K562 (cell line): Measurements from ENCODE around the gene PPIC.

Source experiments
- ATF3 ChIP-seq, 2 experiments: fragments of 450-650 bp in 1 of 2; sonication (generic) in 1 of 2; formaldehyde crosslinking in 1 of 2; IDR thresholded peaks in 1 of 2; conservative IDR thresholded peaks in 1 of 2; 2 replicates each; pipeline versions ENCODE4 v1.6.1 to v1.8.1; 2016 to 2023; ENCODE audit warnings: mild to moderate bottlenecking in 2 of 2, moderate library complexity in 2 of 2, inconsistent platforms in 1 of 2, missing genetic modification reagents in 1 of 2
- CBX5 ChIP-seq: IDR thresholded peaks from 2 replicates; pipeline ENCODE4 v1.6.1; 2014; ENCODE audit warnings: low read depth, borderline replicate concordance
- CTCF ChIP-seq, 3 experiments: IDR thresholded peaks in 2 of 3; conservative IDR thresholded peaks in 1 of 3; 2 replicates each; pipeline ENCODE4 v1.5.1; 2011 to 2012; ENCODE audit warnings: low read length in 3 of 3, mild to moderate bottlenecking in 3 of 3, control low read depth in 2 of 3, improper control_type of control experiment in 1 of 3, inconsistent platforms in 1 of 3, low read depth in 1 of 3, mixed read lengths in 1 of 3, moderate library complexity in 1 of 3; ENCODE audit not compliant: insufficient read depth in 2 of 3
- EP300 ChIP-seq: IDR thresholded peaks from 2 replicates; pipeline ENCODE4 v1.6.1; 2012; ENCODE audit warnings: low read length, improper control_type of control experiment
- ESRRA ChIP-seq: fragments of 450-650 bp; IDR thresholded peaks from 2 replicates; pipeline ENCODE4 v1.6.1; 2014; ENCODE audit warnings: low read depth, mild to moderate bottlenecking, moderate library complexity, borderline replicate concordance
- ESRRB ChIP-seq: fragments of 250-450 bp; sonication (Bioruptor Pico); IDR thresholded peaks from 2 replicates; pipeline ENCODE4 v1.5.0; 2020; ENCODE audit warnings: mild to moderate bottlenecking, moderate library complexity, borderline replicate concordance
- HMGN3 ChIP-seq: IDR thresholded peaks from 2 replicates; pipeline ENCODE4 v1.6.1; 2011; ENCODE audit warnings: borderline replicate concordance, low read depth, mild to moderate bottlenecking, mixed read lengths, low read length; ENCODE audit not compliant: insufficient read length; ENCODE audit errors: extremely low read depth
- MED1 ChIP-seq: sonication (generic); formaldehyde crosslinking; IDR thresholded peaks from 2 replicates; pipeline ENCODE4 v1.8.1; 2023; ENCODE audit warnings: missing genetic modification reagents, borderline replicate concordance
- NFYB ChIP-seq: IDR thresholded peaks from 2 replicates; pipeline ENCODE4 v1.6.1; 2011; ENCODE audit warnings: mild to moderate bottlenecking, moderate library complexity; ENCODE audit not compliant: insufficient read length; ENCODE audit errors: extremely low read depth
- POLR2A ChIP-seq: fragments of 450-650 bp; conservative IDR thresholded peaks from 2 replicates; pipeline ENCODE4 v1.6.1; 2016
- RBFOX2 ChIP-seq: fragments of 200-400 bp; formaldehyde crosslinking; IDR thresholded peaks from 2 replicates; pipeline ENCODE4 v1.6.1; 2017; ENCODE audit warnings: low read depth, mild to moderate bottlenecking, low read length, moderate library complexity
- SOX6 ChIP-seq: fragments of 450-650 bp; IDR thresholded peaks from 2 replicates; pipeline ENCODE4 v1.6.1; 2014; ENCODE audit warnings: mild to moderate bottlenecking
- WHSC1 ChIP-seq: IDR thresholded peaks from one replicate; pipeline ENCODE4 v1.6.1; 2012; ENCODE audit warnings: low read length, control low read depth, inconsistent platforms

GRCh38 chr5:123014689-123015088 is 21.8 kb downstream of the PPIC start:
- no peak for TF ChIP-seq WHSC1
- TF ChIP-seq EP300, result no peak
- TF ChIP-seq NFYB, result no peak
- TF ChIP-seq ESRRB (CRISPR knock-in tag), result no peak
- no peak for TF ChIP-seq ESRRA
- no peak for TF ChIP-seq CBX5
- TF ChIP-seq HMGN3, result no peak
- no peak for TF ChIP-seq CTCF (IDR thresholded peaks at IDR 0.05 in 2 of 3, conservative IDR thresholded peaks at IDR 0.05 in 1 of 3; ENCODE audit: insufficient read depth in 2 of 3, low read depth in 1 of 3, low read length in 3 of 3)
- no peak for TF ChIP-seq MED1 (CRISPR knock-in tag)
- TF ChIP-seq SOX6, result no peak
- no peak for TF ChIP-seq RBFOX2
- no peak for TF ChIP-seq ATF3 (IDR thresholded peaks at IDR 0.05)
- TF ChIP-seq ATF3 (CRISPR knock-in tag; conservative IDR thresholded peaks at IDR 0.05), result no peak
- no peak for TF ChIP-seq POLR2A
